H1 (cell line): ENCODE results near the gene LRTM1. TPM values are rescaled to one million over a fixed set of nuclear protein-coding genes. Genes with fewer than 3 reads are reported as not detected.

Experiments
- CTCF ChIA-PET: fragments of 300-600 bp; sonication (Branson Sonifier 250); formaldehyde crosslinking; loops from one replicate; lab custom pipeline; 2021; ENCODE audit not compliant: partially characterized antibody; lab: Charles Lee
- POLR2A ChIA-PET: fragments of 300-600 bp; sonication (Branson Sonifier 250); formaldehyde crosslinking; loops from one replicate; lab custom pipeline; 2021; ENCODE audit warnings: inconsistent platforms; ENCODE audit not compliant: partially characterized antibody; lab: Charles Lee
- DNase-seq, 2 experiments: peaks; one replicate each; pipeline versions ENCODE4 v3.0.0 to v3.0.0-alpha.2; 2010 to 2022; ENCODE audit warnings: low spot score in 2 of 2, low read depth in 1 of 2, mixed read lengths in 1 of 2
- FAIRE-seq: peaks from 2 replicates; lab custom pipeline; 2011; peaks lifted over from hg19 to GRCh38; lab: Jason Lieb, UNC
- H2AFZ ChIP-seq: 2 replicates; pipeline ENCODE4 v1.8.1; 2012; ENCODE audit warnings: low read length, inconsistent platforms
- H2AK5ac ChIP-seq: 2 replicates; pipeline ENCODE4 v1.6.1; 2013; ENCODE audit warnings: low read depth, low read length
- H2BK120ac ChIP-seq: replicated peaks from 2 replicates; pipeline ENCODE3; 2013; ENCODE audit warnings: low read depth, low read length, inconsistent platforms
- H2BK12ac ChIP-seq: 2 replicates; pipeline ENCODE4 v1.6.1; 2013; ENCODE audit warnings: low read depth, low read length
- H2BK15ac ChIP-seq: 2 replicates; pipeline ENCODE4 v1.6.1; 2013; ENCODE audit warnings: low read length
- H2BK20ac ChIP-seq: 2 replicates; pipeline ENCODE4 v1.6.1; 2013; ENCODE audit warnings: low read length
- H2BK5ac ChIP-seq: 2 replicates; pipeline ENCODE4 v1.6.1; 2013; ENCODE audit warnings: low read depth, low read length
- H3K14ac ChIP-seq: 2 replicates; pipeline ENCODE4 v1.6.1; 2013; ENCODE audit warnings: inconsistent platforms; ENCODE audit not compliant: insufficient read length
- H3K18ac ChIP-seq: 2 replicates; pipeline ENCODE4 v1.6.1; 2013; ENCODE audit warnings: low read length; ENCODE audit errors: extremely low read depth
- H3K23ac ChIP-seq: 2 replicates; pipeline ENCODE4 v1.6.1; 2013; ENCODE audit warnings: inconsistent platforms; ENCODE audit not compliant: insufficient read length
- H3K23me2 ChIP-seq: 2 replicates; pipeline ENCODE4 v1.6.1; 2013; ENCODE audit warnings: low read depth, low read length
- H3K27ac ChIP-seq: 2 replicates; pipeline ENCODE4 v1.6.1; 2011; ENCODE audit warnings: low read depth, low read length, inconsistent platforms
- H3K27me3 ChIP-seq, 4 experiments: replicated peaks in 1 of 4; 1 replicate in 1 of 4; 2 replicates in 3 of 4; pipeline versions ENCODE4 v1.6.1 to v1.8.1; 2011 to 2013; ENCODE audit warnings: low read length in 3 of 4, mild to moderate bottlenecking in 3 of 4, inconsistent platforms in 2 of 4, mixed read lengths in 2 of 4, moderate library complexity in 1 of 4; ENCODE audit not compliant: control insufficient read depth in 3 of 4, insufficient read depth in 3 of 4; ENCODE audit errors: extremely low read depth in 1 of 4
- H3K36me3 ChIP-seq, 4 experiments: 2 replicates each; pipeline versions ENCODE4 v1.6.1 to v1.8.1; 2011 to 2013; ENCODE audit warnings: mild to moderate bottlenecking in 4 of 4, low read length in 3 of 4, moderate library complexity in 2 of 4, control low read depth in 1 of 4, inconsistent platforms in 1 of 4; ENCODE audit not compliant: insufficient read depth in 4 of 4, control insufficient read depth in 2 of 4
- H3K4ac ChIP-seq: replicated peaks from 2 replicates; pipeline ENCODE3; 2013; ENCODE audit warnings: low read length, low read depth, mixed read lengths, inconsistent platforms; ENCODE audit not compliant: insufficient read length
- H3K4me1 ChIP-seq, 4 experiments: replicated peaks in 1 of 4; 1 replicate in 1 of 4; 2 replicates in 3 of 4; pipeline versions ENCODE4 v1.6.1 to v1.8.1; 2011 to 2013; ENCODE audit warnings: low read length in 3 of 4, inconsistent platforms in 2 of 4, mixed read lengths in 1 of 4; ENCODE audit not compliant: insufficient read depth in 4 of 4, control insufficient read depth in 3 of 4
- H3K4me2 ChIP-seq, 2 experiments: 2 replicates each; pipeline versions ENCODE4 v1.6.1 to v1.8.1; 2011 to 2013; ENCODE audit warnings: low read depth in 2 of 2, low read length in 2 of 2, control low read depth in 1 of 2, inconsistent platforms in 1 of 2, mild to moderate bottlenecking in 1 of 2; ENCODE audit not compliant: insufficient read depth in 1 of 2
- H3K4me3 ChIP-seq, 4 experiments: fragments of 200-600, 300-600 bp in 1 of 4; sonication (generic), shearing (Covaris generic), sonication (Bioruptor Twin) in 1 of 4; 2 replicates each; pipeline versions ENCODE4 v1.5.1 to v1.8.1; 2011 to 2016; ENCODE audit warnings: low read length in 4 of 4, low read depth in 3 of 4, control low read depth in 2 of 4, inconsistent platforms in 2 of 4, mild to moderate bottlenecking in 2 of 4, mixed read lengths in 1 of 4, moderate library complexity in 1 of 4; ENCODE audit not compliant: insufficient read depth in 2 of 4; ENCODE audit errors: extremely low read depth in 1 of 4
- H3K56ac ChIP-seq: replicated peaks from 2 replicates; pipeline ENCODE3; 2013; ENCODE audit warnings: low read depth, mild to moderate bottlenecking, mixed read lengths, low read length, inconsistent platforms; ENCODE audit not compliant: insufficient read length
- H3K79me1 ChIP-seq: 2 replicates; pipeline ENCODE4 v1.6.1; 2013; ENCODE audit warnings: low read depth, low read length, control low read depth
- H3K79me2 ChIP-seq, 2 experiments: 2 replicates each; pipeline versions ENCODE4 v1.6.1 to v1.8.1; 2012 to 2013; ENCODE audit warnings: low read length in 2 of 2, mild to moderate bottlenecking in 2 of 2, inconsistent platforms in 1 of 2; ENCODE audit not compliant: insufficient read depth in 2 of 2, control insufficient read depth in 1 of 2
- H3K9ac ChIP-seq, 4 experiments: replicated peaks in 1 of 4; 1 replicate in 1 of 4; 2 replicates in 3 of 4; pipeline versions ENCODE4 v1.6.1 to v1.8.1; 2011 to 2013; ENCODE audit warnings: low read depth in 3 of 4, low read length in 3 of 4, control low read depth in 2 of 4, mild to moderate bottlenecking in 2 of 4, moderate library complexity in 2 of 4, inconsistent platforms in 1 of 4; ENCODE audit errors: extremely low read depth in 1 of 4
- H3K9me3 ChIP-seq, 2 experiments: 2 replicates each; pipeline versions ENCODE4 v1.6.1 to v1.8.1; 2012 to 2013; ENCODE audit warnings: mild to moderate bottlenecking in 2 of 2, moderate library complexity in 2 of 2, control low read depth in 1 of 2, inconsistent platforms in 1 of 2, low read depth in 1 of 2, low read length in 1 of 2, mixed read lengths in 1 of 2; ENCODE audit not compliant: insufficient read depth in 2 of 2
- H4K20me1 ChIP-seq, 2 experiments: replicated peaks in 1 of 2; 2 replicates each; pipeline versions ENCODE3 to v1.8.1; 2011 to 2013; ENCODE audit warnings: inconsistent platforms in 2 of 2, low read length in 2 of 2, mild to moderate bottlenecking in 1 of 2; ENCODE audit not compliant: insufficient read depth in 2 of 2, control insufficient read depth in 1 of 2
- H4K5ac ChIP-seq: 2 replicates; pipeline ENCODE4 v1.6.1; 2013; ENCODE audit warnings: low read length, low read depth, mixed read lengths, inconsistent platforms; ENCODE audit not compliant: insufficient read length
- H4K8ac ChIP-seq: 2 replicates; pipeline ENCODE4 v1.8.0; 2013; ENCODE audit warnings: mild to moderate bottlenecking, moderate library complexity, low read length, inconsistent platforms; ENCODE audit not compliant: insufficient read depth; ENCODE audit errors: extremely low read depth
- H4K91ac ChIP-seq: replicated peaks from 2 replicates; pipeline ENCODE3; 2013; ENCODE audit warnings: low read length, mixed read lengths, inconsistent platforms; ENCODE audit not compliant: insufficient read length
- ATF2 ChIP-seq: IDR thresholded peaks from 2 replicates; pipeline ENCODE4 v1.6.1; 2012; ENCODE audit warnings: low read length, inconsistent platforms
- BRCA1 ChIP-seq: IDR thresholded peaks from 2 replicates; pipeline ENCODE4 v1.6.1; 2012; ENCODE audit warnings: low read depth, low read length, improper control_type of control experiment
- CTCF ChIP-seq, 3 experiments: IDR thresholded peaks; 1 replicate in 2 of 3; 2 replicates in 1 of 3; pipeline versions ENCODE4 v1.5.1 to v1.6.1; 2011; ENCODE audit warnings: low read length in 3 of 3, mild to moderate bottlenecking in 3 of 3, inconsistent platforms in 2 of 3, low read depth in 1 of 3, moderate library complexity in 1 of 3; ENCODE audit not compliant: insufficient read depth in 1 of 3; ENCODE audit errors: control extremely low read depth in 1 of 3
- FOSL1 ChIP-seq: IDR thresholded peaks from 2 replicates; pipeline ENCODE4 v1.6.1; 2011; ENCODE audit warnings: mild to moderate bottlenecking, low read depth, low read length, moderate library complexity; ENCODE audit not compliant: insufficient read depth
- GABPA ChIP-seq: IDR thresholded peaks from 2 replicates; pipeline ENCODE4 v1.6.1; 2011; ENCODE audit warnings: mild to moderate bottlenecking, low read length, moderate library complexity, borderline replicate concordance; ENCODE audit not compliant: insufficient read depth
- RFX5 ChIP-seq: IDR thresholded peaks from 2 replicates; pipeline ENCODE4 v1.6.1; 2011; ENCODE audit warnings: low read depth, low read length, improper control_type of control experiment, borderline replicate concordance
- RNF2 ChIP-seq: fragments of 200-900, 300-1000 bp; sonication (generic); IDR thresholded peaks from 2 replicates; pipeline ENCODE4 v1.7.1; 2016; ENCODE audit warnings: borderline replicate concordance, low read depth, mild to moderate bottlenecking, antibody characterized with exemption, low read length; ENCODE audit not compliant: poor library complexity, severe bottlenecking; ENCODE audit errors: missing control alignments
- SAP30 ChIP-seq: fragments of 300-600 bp; sonication (generic); IDR thresholded peaks from 2 replicates; pipeline ENCODE4 v1.7.1; 2012; ENCODE audit warnings: low read length, moderate library complexity, mild to moderate bottlenecking, inconsistent platforms; ENCODE audit not compliant: insufficient read depth, insufficient replicate concordance
- SUZ12 ChIP-seq: fragments of 200-600 bp; sonication (generic); IDR thresholded peaks from 2 replicates; pipeline ENCODE4 v1.6.1; 2012; ENCODE audit warnings: mild to moderate bottlenecking, inconsistent platforms, low read length, moderate library complexity, mixed read lengths
- WGBS, 2 experiments: shearing (Covaris generic) in 1 of 2; methylation state at CpG; one replicate each; pipeline versions ENCODE4 v1.1.6 to v1.1.7; 2013 to 2015; ENCODE audit warnings: low lambda C conversion rate in 2 of 2, mixed read lengths in 2 of 2, inconsistent platforms in 1 of 2, low coverage in 1 of 2, missing lambda C conversion rate in 1 of 2; ENCODE audit not compliant: insufficient replicate concordance in 2 of 2, insufficient coverage in 1 of 2, insufficient read length in 1 of 2; ENCODE audit errors: extremely low coverage in 1 of 2, missing lambda C conversion rate in 1 of 2; 5-methylcytosine and 5-hydroxymethylcytosine counted together
- polyA plus RNA-seq, 7 experiments: library from polyadenylated mRNA; depleted of rRNA in 3 of 7; stranded (reverse) in 5 of 7; unstranded in 2 of 7; fragments of >200 nt in 5 of 7; fragments of 200-250 nt in 2 of 7; gene quantifications; 1 replicate in 5 of 7; 2 replicates in 1 of 7; 4 replicates in 1 of 7; pipeline versions ENCODE4 v1.2.1 to v1.2.3, GENCODE V29; 2011 to 2013; ENCODE audit warnings: missing spikeins in 2 of 7, mixed read lengths in 2 of 7
- total RNA-seq: library from RNA; stranded (reverse); fragmentation: NEBNext Ultra II Directional; extraction: Animal tissue kit (Norgen Biotek cat#: 25700); gene quantifications from 2 replicates; pipeline ENCODE4 v1.2.1, GENCODE V29; 2021

Gene LRTM1
- total and polyA plus RNA-seq, 2 of the 8 experiments (the other 6 are each of a cell fraction or from before 2014, with no cell fraction given) = not detected

GRCh38 chr3:54899273-54899672, 28.6 kb downstream of the LRTM1 start:
- Histone ChIP-seq H3K9me3 (no peaks in the 10 kb centered on the region), H3K4me2 (no peak overlapping the region), H3K23me2 (no peaks in the 10 kb centered on the region), H4K8ac (no peak overlapping the region; the same call in 1 of the 2 replicates), H3K9ac (no peak overlapping the region), H2BK5ac (no peak overlapping the region), H2AK5ac (no peak overlapping the region), H3K4ac (no peak overlapping the region), H3K56ac (no peak overlapping the region), H2BK20ac (no peak overlapping the region), H3K27ac (no peak overlapping the region), H4K20me1 (no peaks in the 10 kb centered on the region), H2BK15ac (no peak overlapping the region), H3K18ac (no peak overlapping the region), H3K23ac (no peak overlapping the region), H3K4me1 (no peaks in the 10 kb centered on the region), H2AFZ (no peak overlapping the region), H3K79me1 (no peaks in the 10 kb centered on the region), H3K14ac (no peak overlapping the region), H3K36me3 (no peaks in the 10 kb centered on the region), H3K4me3 (no peak overlapping the region), H4K91ac (no peak overlapping the region), H2BK120ac (no peak overlapping the region), H3K27me3 (no peaks in the 10 kb centered on the region), H4K5ac (no peak overlapping the region), H2BK12ac (no peak overlapping the region), H3K79me2 (no peaks in the 10 kb centered on the region)
- CTCF ChIA-PET = interaction anchor here (1.0 to 1.8 kb wide), 3 partner anchors 9 to 271 kb away, joined by 3 to 6 read pairs (median 3); no protein-coding TSS in a partner anchor
- WGBS, 2 experiments = 92% methylated on average over 6 of the region's 6 CpGs; no CpG with 5 or more reads in 1 of the 2 experiments
- DNase-seq = no peak
- POLR2A ChIA-PET = no interaction called here
- FAIRE-seq = no peak
- TF ChIP-seq RNF2 (no peak), SUZ12 (no peak), RFX5 (no peak), CTCF (IDR thresholded peaks at IDR 0.05; ENCODE audit: control extremely low read depth in 1 of 3, insufficient read depth in 1 of 3, low read depth in 1 of 3, low read length in 3 of 3) (no peak), FOSL1 (no peak), BRCA1 (no peak), ATF2 (no peak), GABPA (no peak), SAP30 (no peak)
